HG02870 (cell line): ENCODE results near the gene MPRIP.
A peak's percentile ranks its signal among the peaks of the same experiment; 100 is the strongest.

ENCODE experiments used
- ATAC-seq: cut with Tn5 transposase; IDR thresholded peaks from one replicate; pipeline ENCODE4 v1.9.1; 2021; ENCODE audit warnings: mild to moderate bottlenecking, moderate library complexity; ENCODE audit not compliant: unreplicated experiment

The MPRIP gene

GRCh38 chr17:17028878-17029535, 13.2 kb upstream of the MPRIP start:
- ATAC-seq = no peak

- no peak for ATAC-seq
Measured at GRCh38 chr17:17029938-17030337, 12.3 kb upstream of the MPRIP start.

GRCh38 chr17:17030515-17031211, 11.6 kb upstream of the MPRIP start:
- ATAC-seq = no peak

GRCh38 chr17:17032131-17032692, 10.0 kb upstream of the MPRIP start:
- no peak for ATAC-seq

DNA sequence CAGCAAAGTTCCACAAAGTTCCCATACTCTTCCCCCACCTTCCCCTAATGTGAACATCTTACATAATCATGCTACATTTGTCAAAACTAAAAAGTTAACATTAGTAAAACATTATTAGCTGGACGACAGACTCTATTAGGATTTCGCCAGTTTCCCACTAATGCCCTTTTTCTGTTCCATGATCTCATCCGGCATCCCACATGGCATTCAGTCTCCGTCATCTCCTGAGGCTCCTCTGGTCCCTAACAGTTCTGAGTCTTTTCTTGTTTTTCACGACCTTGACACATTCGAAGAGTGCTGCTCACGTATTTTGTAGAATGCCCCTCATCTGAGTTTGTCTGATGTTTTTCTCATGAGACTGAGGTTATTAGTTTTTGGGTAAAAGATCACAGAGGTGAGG, 8.8 kb upstream of the MPRIP start:
- no peak for ATAC-seq

DNA sequence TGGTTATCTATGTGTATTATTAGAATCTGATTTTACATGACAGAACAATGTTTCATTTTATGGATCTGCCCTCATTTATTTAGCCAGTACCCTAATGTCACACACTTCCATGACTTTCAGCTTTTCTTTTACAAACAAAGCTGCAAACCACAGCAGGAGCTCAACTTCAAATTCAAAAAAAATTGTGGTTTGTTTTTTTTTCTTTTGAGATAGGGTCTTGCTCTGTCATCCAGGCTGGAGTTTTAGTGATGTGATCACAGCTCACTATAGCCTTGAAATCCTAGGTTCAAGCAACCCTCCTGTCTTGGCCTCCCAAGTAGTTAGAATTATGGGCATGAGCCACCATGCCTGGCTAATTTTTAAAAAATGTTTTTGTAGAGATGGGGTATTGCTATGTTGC, 8.2 kb upstream of the MPRIP start:
- no peak for ATAC-seq

GRCh38 chr17:17034496-17035075, 7.7 kb upstream of the MPRIP start:
- ATAC-seq = no peak

- no peak for ATAC-seq
Measured at GRCh38 chr17:17035490-17035889, 6.8 kb upstream of the MPRIP start.

DNA sequence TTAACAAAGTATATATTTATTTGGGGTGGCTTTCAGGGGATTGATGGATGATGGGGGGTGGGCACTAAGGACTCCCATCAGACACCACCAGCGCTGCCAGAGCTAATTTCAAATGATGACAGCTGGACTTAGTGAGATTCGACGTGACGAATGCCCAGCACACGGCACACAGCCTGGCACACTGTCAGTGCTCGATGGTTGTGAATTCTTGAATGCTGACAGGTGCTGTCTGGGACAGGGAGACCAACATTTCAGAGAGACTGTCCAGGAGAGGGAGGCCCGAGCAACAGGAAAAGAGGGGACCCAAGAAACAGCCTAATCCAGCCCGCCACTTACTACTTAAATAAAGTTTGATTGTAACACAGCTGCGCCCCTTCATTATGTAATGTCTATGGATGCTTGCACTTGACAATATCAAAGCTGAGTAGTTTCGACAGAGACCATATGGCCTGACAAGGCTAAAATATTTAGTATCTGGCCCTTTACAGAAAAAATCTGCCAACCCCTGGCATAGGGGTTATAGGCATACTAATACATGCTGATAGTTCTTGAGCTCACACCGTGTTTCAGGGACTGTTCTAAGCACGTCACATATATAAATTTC, 6.2 kb upstream of the MPRIP start:
- ATAC-seq = no peak

GRCh38 chr17:17036524-17036998, 5.7 kb upstream of the MPRIP start:
- ATAC-seq = no peak

- ATAC-seq = no peak
Measured at GRCh38 chr17:17039911-17040310, 2.3 kb upstream of the MPRIP start.

DNA sequence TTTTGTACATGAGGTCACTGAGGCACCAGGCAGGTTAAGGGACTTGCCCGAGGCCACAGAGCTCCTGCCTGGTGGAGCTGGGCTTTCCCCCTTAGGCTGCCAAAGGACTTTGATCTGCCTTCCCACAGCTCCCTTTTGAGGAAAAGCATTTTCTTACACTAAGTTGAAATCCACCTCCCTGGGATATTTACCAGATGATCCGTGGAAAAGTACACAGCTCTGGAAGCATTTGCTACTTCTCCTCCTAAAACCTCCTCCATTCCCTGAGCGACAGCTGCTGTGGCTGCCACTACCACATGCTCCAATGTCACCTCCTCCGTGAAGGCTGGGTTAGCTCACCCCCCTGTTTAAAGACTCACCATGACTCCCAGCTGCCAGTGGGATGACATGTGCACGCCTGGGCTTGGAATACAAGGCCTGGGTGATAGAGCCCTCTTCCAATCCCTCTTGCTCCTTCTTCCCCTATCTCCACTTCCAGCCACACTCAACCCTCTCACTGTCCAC, 1.2 kb upstream of the MPRIP start:
- no peak for ATAC-seq

- ATAC-seq = peak; percentile 95
Measured at GRCh38 chr17:17041571-17042383, 480 bp upstream of the MPRIP start.

GRCh38 chr17:17042851-17043460, 699 bp downstream of the MPRIP start:
- no peak for ATAC-seq

DNA sequence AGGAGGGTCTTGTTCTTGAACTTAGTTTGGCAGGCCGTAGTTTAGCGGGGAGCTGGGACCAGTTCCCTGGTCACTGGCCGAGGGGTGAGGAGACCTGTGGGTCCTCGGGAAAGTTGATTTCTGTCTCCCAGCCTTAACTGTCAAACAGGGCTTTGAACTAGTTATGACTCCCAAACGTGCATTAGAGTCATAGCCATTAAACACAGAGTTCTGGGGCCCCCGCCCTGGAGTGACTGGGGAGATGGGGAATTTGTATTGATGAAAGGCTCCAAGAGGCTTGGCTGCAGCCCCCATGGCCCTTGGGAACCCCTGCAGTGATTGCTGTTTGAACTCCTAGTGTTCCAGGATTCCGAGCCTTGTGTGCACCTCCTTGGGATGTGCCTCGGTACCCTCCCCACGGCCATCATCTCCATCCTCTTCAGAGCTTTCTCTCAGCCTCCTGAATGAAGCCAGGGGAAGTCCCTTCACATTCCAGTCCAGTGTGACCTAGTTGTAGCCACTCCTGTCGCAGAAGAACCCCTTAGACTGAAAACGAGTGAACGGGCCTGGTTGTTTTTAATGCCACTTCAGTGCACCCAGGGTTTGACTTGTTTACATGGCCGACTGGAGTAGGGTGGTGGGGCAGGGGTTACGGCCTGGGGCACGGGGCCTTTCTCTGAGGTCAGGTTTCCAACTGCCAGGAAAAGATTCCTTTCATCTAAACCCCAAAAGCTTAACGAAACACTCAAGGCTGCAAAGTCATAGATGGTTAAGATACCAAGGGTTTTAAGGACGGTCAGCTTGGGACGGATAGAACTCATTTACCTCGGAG, 1.4 kb downstream of the MPRIP start:
- ATAC-seq = no peak

GRCh38 chr17:17044846-17045561, 2.7 kb downstream of the MPRIP start:
- no peak for ATAC-seq

GRCh38 chr17:17048106-17048505, 5.8 kb downstream of the MPRIP start:
- ATAC-seq = no peak
